NT2/D1 (cell line): ENCODE data around the gene SLC6A16.

ENCODE experiments used
- YY1 ChIP-seq: IDR thresholded peaks from 2 replicates; pipeline ENCODE4 v1.6.1; 2011; ENCODE audit not compliant: insufficient read length, insufficient read depth
- ZNF274 ChIP-seq: IDR thresholded peaks from 2 replicates; pipeline ENCODE4 v1.6.1; 2011; ENCODE audit warnings: mild to moderate bottlenecking, low read depth, low read length

DNA sequence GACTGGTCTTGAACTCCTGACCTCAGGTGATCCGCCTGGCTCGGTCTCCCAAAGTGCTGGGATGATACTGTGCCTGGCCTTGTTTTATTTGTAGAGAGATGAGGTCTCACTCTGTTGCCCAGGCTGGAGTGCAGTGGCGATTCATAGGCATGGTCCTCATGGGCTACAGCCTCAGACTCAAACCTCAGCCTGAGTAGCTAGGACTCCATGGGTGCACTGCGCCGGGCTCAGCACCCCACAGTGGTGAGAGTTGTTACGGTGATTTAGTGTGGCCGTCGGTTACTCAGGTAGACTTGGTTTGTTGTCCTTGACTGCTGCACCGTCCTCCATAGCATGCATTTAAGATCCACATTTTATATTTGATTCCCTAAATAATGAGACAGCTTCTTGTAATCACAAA, 80.7 kb downstream of the SLC6A16 start:
- no peak for TF ChIP-seq ZNF274
- no peak for TF ChIP-seq YY1
